Cardiac muscle cell (in vitro differentiated cells and primary cell): ENCODE data around the gene KCNA3. TPM values are rescaled to one million over a fixed set of nuclear protein-coding genes. Genes with fewer than 3 reads are reported as not detected.

Experiments
- DNase-seq, 2 donors: peaks; one replicate each; pipeline versions ENCODE4 v3.0.0 to v3.0.0-alpha.2; 2010 to 2017; ENCODE audit warnings: low read depth in 1 of 2, low spot score in 1 of 2
- H3K27ac ChIP-seq: fragments of 200-600 bp; sonication (generic); 2 replicates; pipeline ENCODE4 v1.5.1; 2016
- H3K27me3 ChIP-seq: fragments of 200-600 bp; sonication (generic); 2 replicates; pipeline ENCODE4 v1.6.0; 2016; ENCODE audit warnings: control low read depth
- H3K36me3 ChIP-seq: fragments of 200-600 bp; sonication (generic); 2 replicates; pipeline ENCODE4 v1.5.1; 2016; ENCODE audit warnings: control low read depth
- H3K4me1 ChIP-seq: fragments of 200-600 bp; sonication (generic); 2 replicates; pipeline ENCODE4 v1.8.1; 2017; ENCODE audit warnings: low read depth, mild to moderate bottlenecking, mixed run types
- H3K4me3 ChIP-seq: fragments of 200-600 bp; sonication (generic); 2 replicates; pipeline ENCODE4 v1.5.1; 2016; ENCODE audit warnings: mild to moderate bottlenecking
- H3K9me3 ChIP-seq: fragments of 200-600 bp; sonication (generic); 2 replicates; pipeline ENCODE4 v1.5.1; 2017; ENCODE audit warnings: low read depth, mild to moderate bottlenecking, control low read depth
- polyA plus RNA-seq: library from polyadenylated mRNA; unstranded; fragments of >200 nt; fragmentation: Nextera tagmentation; extraction: Ambion mirVana; gene quantifications from 2 replicates; pipeline ENCODE4 v1.2.1, GENCODE V29; 2016
- total RNA-seq: library from RNA; depleted of rRNA; stranded (reverse); fragments of >200 nt; gene quantifications from 2 replicates; pipeline ENCODE4 v1.2.3, GENCODE V29; 2016
- TF ChIP-seq, protein P1 (sequence below): IDR thresholded peaks from 2 replicates; pipeline ENCODE4 v1.5.1; 2012; ENCODE audit warnings: low read depth, mild to moderate bottlenecking, low read length

The KCNA3 gene
- total and polyA plus RNA-seq, 2 experiments from 2014 or later, result 0.09 TPM; not detected in 1

DNA sequence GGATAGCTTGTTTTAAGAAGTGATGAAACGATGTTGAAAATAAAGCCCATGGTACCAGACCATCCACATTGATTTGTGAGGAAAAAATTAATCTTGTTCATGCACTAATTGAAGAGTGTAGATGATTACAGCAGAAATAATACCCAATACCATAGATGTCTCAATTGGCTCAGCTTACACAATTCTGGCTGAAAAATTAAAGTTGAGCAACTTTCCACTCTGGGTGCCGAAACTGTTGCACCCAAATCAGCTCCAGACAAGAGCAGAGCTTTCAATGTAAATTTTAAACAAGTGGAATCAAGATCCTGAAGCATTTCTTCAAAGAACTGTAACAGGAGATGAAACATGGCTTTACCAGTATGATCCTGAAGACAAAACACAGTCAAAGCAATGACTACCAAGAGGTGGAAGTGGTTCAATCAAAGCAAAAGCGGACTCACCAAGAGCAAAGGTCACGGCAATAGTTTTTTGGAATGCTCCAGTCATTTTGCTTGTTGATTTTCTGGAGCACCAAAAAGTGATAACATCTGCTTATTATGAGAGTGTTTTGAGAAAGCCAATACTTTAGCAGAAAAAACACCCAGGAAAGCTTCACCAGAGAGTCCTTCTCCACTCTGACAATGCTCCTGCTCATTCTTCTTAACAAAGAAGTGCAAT lies 16.1 kb upstream of the KCNA3 start:
- H3K4me3 ChIP-seq, result no peak overlapping the region
- H3K27ac ChIP-seq, result no peak overlapping the region
- TF ChIP-seq, protein P1, sequence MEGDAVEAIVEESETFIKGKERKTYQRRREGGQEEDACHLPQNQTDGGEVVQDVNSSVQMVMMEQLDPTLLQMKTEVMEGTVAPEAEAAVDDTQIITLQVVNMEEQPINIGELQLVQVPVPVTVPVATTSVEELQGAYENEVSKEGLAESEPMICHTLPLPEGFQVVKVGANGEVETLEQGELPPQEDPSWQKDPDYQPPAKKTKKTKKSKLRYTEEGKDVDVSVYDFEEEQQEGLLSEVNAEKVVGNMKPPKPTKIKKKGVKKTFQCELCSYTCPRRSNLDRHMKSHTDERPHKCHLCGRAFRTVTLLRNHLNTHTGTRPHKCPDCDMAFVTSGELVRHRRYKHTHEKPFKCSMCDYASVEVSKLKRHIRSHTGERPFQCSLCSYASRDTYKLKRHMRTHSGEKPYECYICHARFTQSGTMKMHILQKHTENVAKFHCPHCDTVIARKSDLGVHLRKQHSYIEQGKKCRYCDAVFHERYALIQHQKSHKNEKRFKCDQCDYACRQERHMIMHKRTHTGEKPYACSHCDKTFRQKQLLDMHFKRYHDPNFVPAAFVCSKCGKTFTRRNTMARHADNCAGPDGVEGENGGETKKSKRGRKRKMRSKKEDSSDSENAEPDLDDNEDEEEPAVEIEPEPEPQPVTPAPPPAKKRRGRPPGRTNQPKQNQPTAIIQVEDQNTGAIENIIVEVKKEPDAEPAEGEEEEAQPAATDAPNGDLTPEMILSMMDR, result no peak
- H3K9me3 ChIP-seq, result no peaks in the 10 kb centered on the region
- peaks cover 8% of the 10 kb centered on the region for H3K27me3 ChIP-seq
- DNase-seq, result no peak
- peaks cover 8% of the 10 kb centered on the region for H3K4me1 ChIP-seq
- no peaks in the 10 kb centered on the region for H3K36me3 ChIP-seq

DNA sequence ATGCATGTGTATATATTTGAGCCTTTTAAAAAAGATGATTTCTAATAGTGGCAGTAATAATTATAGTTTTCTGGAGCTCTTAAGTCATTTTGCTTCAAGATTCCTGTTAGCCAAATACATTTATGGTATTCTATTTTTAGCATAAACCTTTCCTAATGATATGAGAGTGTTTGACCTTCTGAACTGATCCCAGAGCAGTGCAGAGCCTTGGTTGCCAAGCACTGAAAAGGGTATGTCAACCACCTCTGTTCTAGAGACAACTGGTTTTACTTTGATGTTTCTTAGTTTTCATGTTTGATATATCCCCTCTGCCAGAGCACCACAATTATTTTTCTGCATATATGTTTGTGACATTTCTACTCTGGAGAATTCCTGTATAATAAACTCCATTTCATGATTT lies 15.1 kb upstream of the KCNA3 start:
- no peak overlapping the region for H3K27ac ChIP-seq
- DNase-seq, result peak in 1 of 2 donors; percentile 28
- TF ChIP-seq, protein P1, result no peak
- H3K9me3 ChIP-seq, result no peaks in the 10 kb centered on the region
- peaks cover 8% of the 10 kb centered on the region for H3K27me3 ChIP-seq
- no peak overlapping the region for H3K4me3 ChIP-seq
- H3K4me1 ChIP-seq, result peaks cover 8% of the 10 kb centered on the region
- H3K36me3 ChIP-seq, result no peaks in the 10 kb centered on the region

DNA sequence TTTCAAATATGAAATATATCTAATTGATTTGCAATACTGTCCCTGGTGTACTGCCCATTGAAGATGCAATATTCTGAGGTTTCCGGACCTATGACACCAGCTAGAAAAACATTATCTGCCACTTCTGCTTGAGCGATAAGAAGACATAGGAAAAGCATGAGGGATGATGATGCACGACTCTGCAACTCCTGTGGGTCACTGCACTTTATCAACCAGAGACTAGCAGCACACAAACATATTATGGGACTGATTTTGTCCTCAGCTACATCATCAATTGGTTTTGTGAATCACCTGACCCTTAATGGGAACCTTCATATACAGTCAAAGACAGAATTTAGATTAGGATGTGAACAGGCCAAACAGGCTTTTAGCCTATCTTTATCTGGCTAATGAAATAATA lies 13.8 kb upstream of the KCNA3 start:
- Histone ChIP-seq H3K4me1 (peaks cover 8% of the 10 kb centered on the region), H3K36me3 (no peaks in the 10 kb centered on the region), H3K27ac (no peak overlapping the region), H3K27me3 (peaks cover 10% of the 10 kb centered on the region), H3K4me3 (no peak overlapping the region), H3K9me3 (no peaks in the 10 kb centered on the region)
- TF ChIP-seq, protein P1, result no peak
- DNase-seq, result no peak

DNA sequence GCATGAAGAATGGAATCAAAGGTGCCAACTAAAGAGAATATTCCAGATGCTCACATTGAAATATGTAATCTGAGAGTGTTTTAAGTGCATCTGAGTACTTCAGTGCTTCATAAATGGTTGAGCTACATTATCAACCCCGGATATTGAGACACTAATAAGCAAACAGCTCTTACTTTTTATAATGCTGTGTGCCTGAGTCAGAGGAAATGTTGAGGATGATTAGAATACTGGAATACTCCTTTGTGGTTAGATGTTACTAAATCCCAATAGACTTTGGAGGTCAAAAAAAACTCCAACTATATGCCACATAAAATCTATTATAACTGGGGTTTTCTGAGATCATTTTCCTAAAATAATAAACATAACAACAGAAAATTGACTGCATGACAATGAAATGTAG lies 12.5 kb upstream of the KCNA3 start:
- TF ChIP-seq, protein P1, result no peak
- Histone ChIP-seq H3K27ac (no peak overlapping the region), H3K36me3 (no peaks in the 10 kb centered on the region), H3K9me3 (no peaks in the 10 kb centered on the region), H3K27me3 (peaks cover 13% of the 10 kb centered on the region), H3K4me1 (peaks cover 8% of the 10 kb centered on the region), H3K4me3 (no peak overlapping the region)
- DNase-seq, result peak in 1 of 2 donors; percentile 77

DNA sequence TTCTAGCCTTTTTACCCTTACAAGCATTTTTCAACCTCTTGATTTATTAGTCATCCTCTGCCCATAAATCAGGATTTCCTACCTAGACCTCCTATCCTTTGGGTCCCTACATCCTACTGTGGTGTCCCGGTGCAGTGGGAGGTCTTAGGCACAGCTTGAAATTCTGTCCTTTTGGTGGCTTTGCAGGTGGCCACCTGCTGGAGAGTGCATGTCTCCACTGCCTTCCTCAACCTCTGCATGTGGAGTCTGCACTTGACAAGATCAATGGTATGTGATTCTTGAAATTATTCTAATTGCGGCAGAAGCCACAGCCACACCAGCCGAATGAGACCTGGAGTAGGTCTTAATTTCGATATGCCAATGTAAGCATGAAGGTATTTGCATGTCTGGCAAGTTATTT lies 11.4 kb upstream of the KCNA3 start:
- TF ChIP-seq, protein P1, result no peak
- Histone ChIP-seq H3K36me3 (no peaks in the 10 kb centered on the region), H3K4me3 (no peak overlapping the region), H3K4me1 (peaks cover 8% of the 10 kb centered on the region), H3K9me3 (no peaks in the 10 kb centered on the region), H3K27me3 (peaks cover 22% of the 10 kb centered on the region), H3K27ac (no peak overlapping the region)
- no peak for DNase-seq

DNA sequence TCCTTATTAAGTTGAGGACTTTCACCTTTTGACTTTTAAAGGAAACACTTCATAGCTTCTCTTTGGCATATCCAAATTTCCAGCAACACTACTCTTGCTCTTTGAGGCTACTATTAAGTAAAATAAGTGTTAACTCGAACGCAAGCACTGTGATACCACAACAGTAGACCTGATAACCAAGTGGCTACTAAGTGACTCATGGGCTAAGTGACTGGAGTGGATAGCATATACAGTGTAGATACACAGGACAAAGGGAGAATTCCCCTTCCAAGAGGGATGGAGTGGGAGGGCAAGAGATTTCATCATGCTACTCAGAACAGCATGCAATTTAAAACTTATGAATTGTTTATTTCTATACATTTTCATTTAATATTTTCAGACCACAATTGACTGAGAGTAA lies 9.8 kb upstream of the KCNA3 start:
- Histone ChIP-seq H3K9me3 (no peaks in the 10 kb centered on the region), H3K27ac (no peak overlapping the region), H3K27me3 (peaks cover 34% of the 10 kb centered on the region), H3K36me3 (no peaks in the 10 kb centered on the region), H3K4me3 (no peak overlapping the region), H3K4me1 (peaks cover 1% of the 10 kb centered on the region)
- TF ChIP-seq, protein P1, result no peak
- DNase-seq, result peak in 1 of 2 donors; percentile 66
